ENCODE measurements around the gene BRICD5. TPM values are rescaled to one million over a fixed set of nuclear protein-coding genes. Genes with fewer than 3 reads are reported as not detected.

The BRICD5 gene
- total and polyA plus RNA-seq, 2 of the 13 experiments (the other 11 are each of a cell fraction or from before 2014, with no cell fraction given): 1.6 to 5.8 TPM

DNA sequence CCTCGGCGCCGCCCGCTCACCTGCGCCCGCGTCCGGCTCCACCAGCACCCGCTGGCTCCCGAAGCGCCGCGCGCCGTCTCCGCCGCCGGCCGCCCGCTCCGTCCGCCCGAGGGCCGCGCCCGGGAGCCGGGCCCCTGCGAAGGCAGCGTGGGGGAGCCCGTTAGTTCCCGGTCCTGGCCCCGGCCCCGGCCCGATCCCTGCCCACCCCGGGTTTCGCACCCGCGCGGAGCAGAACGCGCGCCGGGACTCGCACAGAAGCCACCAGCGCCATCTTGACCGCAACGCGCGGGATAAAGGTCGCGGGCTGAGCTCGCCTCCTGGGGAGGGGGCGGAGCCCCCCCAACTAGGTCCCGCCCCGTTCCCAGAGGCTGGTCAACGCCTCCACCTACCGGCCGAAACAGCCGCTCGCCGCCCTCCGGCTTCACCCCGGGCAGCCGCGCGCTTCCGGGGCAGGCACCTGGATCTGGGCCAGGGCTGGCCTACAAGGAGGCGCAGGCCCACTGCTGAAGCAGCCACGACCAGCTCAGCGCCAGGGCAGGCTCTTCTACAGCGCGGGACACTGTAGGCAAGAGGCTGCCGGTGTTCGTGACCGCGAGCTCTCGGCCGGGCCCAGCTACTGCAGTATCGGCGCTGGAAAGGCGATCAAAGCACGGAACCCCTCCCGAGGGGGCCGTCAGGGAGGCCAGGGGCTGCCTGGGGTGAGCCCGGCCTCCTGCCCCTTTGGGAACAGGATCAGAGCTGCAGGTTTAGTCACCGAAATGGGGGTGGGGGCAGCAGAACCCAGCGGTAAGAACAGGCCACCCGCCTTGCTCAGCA, 40.8 kb upstream of the BRICD5 start, which contains the start of gene ECI1 (continued):
- TF ChIP-seq REL (CRISPR knock-in tag; conservative IDR thresholded peaks at IDR 0.05) (peak; percentile 89), NFYC (CRISPR knock-in tag; IDR thresholded peaks at IDR 0.05) (peak; percentile 44; the same call in 1 of the 2 replicates), SIX4 (CRISPR knock-in tag; IDR thresholded peaks at IDR 0.05) (no peak), ZSCAN31 (CRISPR knock-in tag; IDR thresholded peaks at IDR 0.05; ENCODE audit: low read depth) (peak; percentile 81), ZNF3 (CRISPR knock-in tag; IDR thresholded peaks at IDR 0.05) (no peak), ZNF20 (CRISPR knock-in tag; IDR thresholded peaks at IDR 0.05) (no peak), CAMTA2 (CRISPR knock-in tag; IDR thresholded peaks at IDR 0.05; ENCODE audit: borderline replicate concordance) (peak; percentile 82; the same call in 1 of the 2 replicates), ZNF431 (CRISPR knock-in tag; IDR thresholded peaks at IDR 0.05; ENCODE audit: borderline replicate concordance, low read depth) (no peak), AHR (CRISPR knock-in tag; IDR thresholded peaks at IDR 0.05) (peak; percentile 18; the same call in 1 of the 2 replicates), ZNF124 (CRISPR knock-in tag; IDR thresholded peaks at IDR 0.05) (peak; percentile 28), ZNF567 (CRISPR knock-in tag; IDR thresholded peaks at IDR 0.05; ENCODE audit: borderline replicate concordance) (peak; percentile 91), ETV6 (CRISPR knock-in tag; conservative IDR thresholded peaks at IDR 0.05) (0 out of 2 replicates have a peak, but pooled peaks have one; percentile 32), ZNF546 (CRISPR knock-in tag; conservative IDR thresholded peaks at IDR 0.05) (peak; percentile 40; the same call in 1 of the 2 replicates), SSRP1 (CRISPR knock-in tag; IDR thresholded peaks at IDR 0.05) (peak; percentile 26; the same call in 1 of the 2 replicates), KDM2A (CRISPR knock-in tag; IDR thresholded peaks at IDR 0.05; ENCODE audit: borderline replicate concordance, low read depth) (peak; percentile 98), ZNF160 (CRISPR knock-in tag; IDR thresholded peaks at IDR 0.05) (peak; percentile 62), REXO4 (CRISPR knock-in tag; IDR thresholded peaks at IDR 0.05; ENCODE audit: borderline replicate concordance) (no peak), STAT5B (CRISPR knock-in tag; IDR thresholded peaks at IDR 0.05) (no peak), ZSCAN12 (CRISPR knock-in tag; IDR thresholded peaks at IDR 0.05) (no peak), BHLHE40 (IDR thresholded peaks at IDR 0.05; ENCODE audit: low read length) (peak; percentile 38; the same call in 1 of the 2 replicates), CBX1 (IDR thresholded peaks at IDR 0.05; ENCODE audit: low read depth) (no peak)
- TF ChIP-seq, protein P1, sequence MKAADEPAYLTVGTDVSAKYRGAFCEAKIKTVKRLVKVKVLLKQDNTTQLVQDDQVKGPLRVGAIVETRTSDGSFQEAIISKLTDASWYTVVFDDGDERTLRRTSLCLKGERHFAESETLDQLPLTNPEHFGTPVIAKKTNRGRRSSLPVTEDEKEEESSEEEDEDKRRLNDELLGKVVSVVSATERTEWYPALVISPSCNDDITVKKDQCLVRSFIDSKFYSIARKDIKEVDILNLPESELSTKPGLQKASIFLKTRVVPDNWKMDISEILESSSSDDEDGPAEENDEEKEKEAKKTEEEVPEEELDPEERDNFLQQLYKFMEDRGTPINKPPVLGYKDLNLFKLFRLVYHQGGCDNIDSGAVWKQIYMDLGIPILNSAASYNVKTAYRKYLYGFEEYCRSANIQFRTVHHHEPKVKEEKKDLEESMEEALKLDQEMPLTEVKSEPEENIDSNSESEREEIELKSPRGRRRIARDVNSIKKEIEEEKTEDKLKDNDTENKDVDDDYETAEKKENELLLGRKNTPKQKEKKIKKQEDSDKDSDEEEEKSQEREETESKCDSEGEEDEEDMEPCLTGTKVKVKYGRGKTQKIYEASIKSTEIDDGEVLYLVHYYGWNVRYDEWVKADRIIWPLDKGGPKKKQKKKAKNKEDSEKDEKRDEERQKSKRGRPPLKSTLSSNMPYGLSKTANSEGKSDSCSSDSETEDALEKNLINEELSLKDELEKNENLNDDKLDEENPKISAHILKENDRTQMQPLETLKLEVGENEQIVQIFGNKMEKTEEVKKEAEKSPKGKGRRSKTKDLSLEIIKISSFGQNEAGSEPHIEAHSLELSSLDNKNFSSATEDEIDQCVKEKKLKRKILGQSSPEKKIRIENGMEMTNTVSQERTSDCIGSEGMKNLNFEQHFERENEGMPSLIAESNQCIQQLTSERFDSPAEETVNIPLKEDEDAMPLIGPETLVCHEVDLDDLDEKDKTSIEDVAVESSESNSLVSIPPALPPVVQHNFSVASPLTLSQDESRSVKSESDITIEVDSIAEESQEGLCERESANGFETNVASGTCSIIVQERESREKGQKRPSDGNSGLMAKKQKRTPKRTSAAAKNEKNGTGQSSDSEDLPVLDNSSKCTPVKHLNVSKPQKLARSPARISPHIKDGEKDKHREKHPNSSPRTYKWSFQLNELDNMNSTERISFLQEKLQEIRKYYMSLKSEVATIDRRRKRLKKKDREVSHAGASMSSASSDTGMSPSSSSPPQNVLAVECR (CRISPR knock-in tag; IDR thresholded peaks at IDR 0.05; ENCODE audit: borderline replicate concordance): peak; percentile 89
- TF ChIP-seq, protein P2, sequence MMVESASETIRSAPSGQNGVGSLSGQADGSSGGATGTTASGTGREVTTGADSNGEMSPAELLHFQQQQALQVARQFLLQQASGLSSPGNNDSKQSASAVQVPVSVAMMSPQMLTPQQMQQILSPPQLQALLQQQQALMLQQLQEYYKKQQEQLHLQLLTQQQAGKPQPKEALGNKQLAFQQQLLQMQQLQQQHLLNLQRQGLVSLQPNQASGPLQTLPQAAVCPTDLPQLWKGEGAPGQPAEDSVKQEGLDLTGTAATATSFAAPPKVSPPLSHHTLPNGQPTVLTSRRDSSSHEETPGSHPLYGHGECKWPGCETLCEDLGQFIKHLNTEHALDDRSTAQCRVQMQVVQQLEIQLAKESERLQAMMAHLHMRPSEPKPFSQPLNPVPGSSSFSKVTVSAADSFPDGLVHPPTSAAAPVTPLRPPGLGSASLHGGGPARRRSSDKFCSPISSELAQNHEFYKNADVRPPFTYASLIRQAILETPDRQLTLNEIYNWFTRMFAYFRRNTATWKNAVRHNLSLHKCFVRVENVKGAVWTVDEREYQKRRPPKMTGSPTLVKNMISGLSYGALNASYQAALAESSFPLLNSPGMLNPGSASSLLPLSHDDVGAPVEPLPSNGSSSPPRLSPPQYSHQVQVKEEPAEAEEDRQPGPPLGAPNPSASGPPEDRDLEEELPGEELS (CRISPR knock-in tag; IDR thresholded peaks at IDR 0.05): no peak; the same call in 1 of the 2 replicates
- TF ChIP-seq, protein P3, sequence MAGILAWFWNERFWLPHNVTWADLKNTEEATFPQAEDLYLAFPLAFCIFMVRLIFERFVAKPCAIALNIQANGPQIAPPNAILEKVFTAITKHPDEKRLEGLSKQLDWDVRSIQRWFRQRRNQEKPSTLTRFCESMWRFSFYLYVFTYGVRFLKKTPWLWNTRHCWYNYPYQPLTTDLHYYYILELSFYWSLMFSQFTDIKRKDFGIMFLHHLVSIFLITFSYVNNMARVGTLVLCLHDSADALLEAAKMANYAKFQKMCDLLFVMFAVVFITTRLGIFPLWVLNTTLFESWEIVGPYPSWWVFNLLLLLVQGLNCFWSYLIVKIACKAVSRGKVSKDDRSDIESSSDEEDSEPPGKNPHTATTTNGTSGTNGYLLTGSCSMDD (CRISPR knock-in tag; IDR thresholded peaks at IDR 0.05): no peak
